Mesothelial cell of epicardium (in vitro differentiated cells): ENCODE data around the gene NAV3. TPM values are rescaled to one million over a fixed set of nuclear protein-coding genes. Genes with fewer than 3 reads are reported as not detected.

Experiments
- DNase-seq, 2 experiments: peaks; one replicate each; pipeline ENCODE4 v3.0.0; 2021; ENCODE audit warnings: low spot score in 2 of 2; ENCODE audit not compliant: unreplicated experiment in 2 of 2
- H3K27ac Mint-ChIP-seq: 2 replicates; pipeline ENCODE4 v1.8.0; 2021; ENCODE audit warnings: mixed read lengths
- H3K27me3 Mint-ChIP-seq: 2 replicates; pipeline ENCODE4 v1.8.0; 2021; ENCODE audit warnings: low read depth, mixed read lengths
- H3K36me3 Mint-ChIP-seq: 2 replicates; pipeline ENCODE4 v1.8.0; 2021; ENCODE audit warnings: mixed read lengths
- H3K4me1 Mint-ChIP-seq: 2 replicates; pipeline ENCODE4 v1.8.0; 2021; ENCODE audit warnings: mixed read lengths
- H3K4me3 Mint-ChIP-seq: 2 replicates; pipeline ENCODE4 v1.8.0; 2021; ENCODE audit warnings: mild to moderate bottlenecking, moderate library complexity, mixed read lengths
- H3K9me3 Mint-ChIP-seq: 2 replicates; pipeline ENCODE4 v1.8.0; 2021; ENCODE audit warnings: mixed read lengths
- CTCF ChIP-seq: fragments of 200-600 bp; sonication (generic); IDR thresholded peaks from one replicate; pipeline ENCODE4 v1.5.0; 2021; ENCODE audit warnings: antibody characterized with exemption; ENCODE audit not compliant: unreplicated experiment
- total RNA-seq: library from RNA; stranded (reverse); gene quantifications from 3 replicates; pipeline ENCODE4 v1.2.1, GENCODE V29; 2021

NAV3 gene
- total RNA-seq, 1 donor from 2014 or later: 28.7 TPM

- no peaks in the 10 kb centered on the region for H3K27me3 Mint-ChIP-seq
- H3K27ac Mint-ChIP-seq: no peak overlapping the region
- TF ChIP-seq CTCF: no peak
- no peak for DNase-seq
- peaks cover 25% of the 10 kb centered on the region for H3K4me1 Mint-ChIP-seq
- H3K36me3 Mint-ChIP-seq: no peaks in the 10 kb centered on the region
- H3K4me3 Mint-ChIP-seq: no peak overlapping the region
- peaks cover 6% of the 10 kb centered on the region for H3K9me3 Mint-ChIP-seq
Measured at GRCh38 chr12:77855548-77855947, 24.9 kb downstream of the NAV3 start.

- Mint-ChIP-seq H3K9me3 (no peaks in the 10 kb centered on the region), H3K27ac (peak overlapping the region; percentile 47), H3K27me3 (no peaks in the 10 kb centered on the region), H3K4me1 (peaks cover 38% of the 10 kb centered on the region), H3K4me3 (no peak overlapping the region), H3K36me3 (no peaks in the 10 kb centered on the region)
- TF ChIP-seq CTCF: no peak
- DNase-seq: no peak
Measured at GRCh38 chr12:77861317-77861716, 30.6 kb downstream of the NAV3 start.

DNA sequence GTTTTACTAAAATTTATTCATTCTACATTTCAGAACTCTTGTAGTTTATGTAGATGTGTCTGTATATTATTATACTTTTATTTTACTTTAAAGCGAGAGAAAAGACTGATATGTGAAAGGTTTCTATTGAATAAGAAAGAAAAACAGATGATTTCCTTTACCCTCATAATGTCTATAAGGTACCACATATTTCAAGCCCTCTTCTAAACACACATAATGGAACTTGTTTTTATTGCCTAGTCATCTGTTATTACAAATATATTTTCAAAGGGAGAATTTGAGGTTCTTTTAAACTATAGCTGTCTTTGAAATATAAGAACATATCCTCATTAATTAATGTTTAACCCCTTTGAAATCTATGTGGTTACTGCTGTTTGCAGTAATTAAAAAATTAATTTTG is 34.5 kb downstream of the NAV3 start:
- no peaks in the 10 kb centered on the region for H3K27me3 Mint-ChIP-seq
- H3K4me1 Mint-ChIP-seq: peaks cover 19% of the 10 kb centered on the region
- no peak for TF ChIP-seq CTCF
- H3K9me3 Mint-ChIP-seq: no peaks in the 10 kb centered on the region
- H3K27ac Mint-ChIP-seq: no peak overlapping the region
- no peaks in the 10 kb centered on the region for H3K36me3 Mint-ChIP-seq
- H3K4me3 Mint-ChIP-seq: no peak overlapping the region
- DNase-seq: no peak

DNA sequence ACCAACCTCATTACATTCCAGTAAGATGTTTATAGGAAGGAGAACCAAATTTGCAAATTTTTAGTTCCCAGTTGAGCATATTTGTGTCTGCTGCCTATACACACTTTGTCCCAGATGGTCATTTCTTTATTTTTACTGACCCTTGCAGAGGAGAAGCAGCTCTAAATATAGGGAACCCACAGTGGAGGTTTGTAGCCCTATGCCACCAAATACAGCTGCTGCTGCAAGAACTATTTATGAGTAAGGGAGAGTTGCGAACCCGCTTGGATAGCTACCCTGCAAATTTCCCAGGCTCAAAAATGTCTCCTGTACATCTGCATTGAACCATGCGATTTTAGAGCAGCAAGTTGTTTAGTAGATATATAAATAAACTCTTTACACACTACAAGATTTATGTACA is 48.2 kb downstream of the NAV3 start:
- Mint-ChIP-seq H3K4me3 (no peak overlapping the region), H3K36me3 (no peaks in the 10 kb centered on the region), H3K27ac (no peak overlapping the region), H3K27me3 (peaks cover 22% of the 10 kb centered on the region), H3K9me3 (no peaks in the 10 kb centered on the region), H3K4me1 (no peaks in the 10 kb centered on the region)
- no peak for DNase-seq
- no peak for TF ChIP-seq CTCF

- H3K4me1 Mint-ChIP-seq: no peaks in the 10 kb centered on the region
- no peak overlapping the region for H3K4me3 Mint-ChIP-seq
- no peaks in the 10 kb centered on the region for H3K9me3 Mint-ChIP-seq
- no peak for TF ChIP-seq CTCF
- no peak for DNase-seq
- H3K27me3 Mint-ChIP-seq: peaks cover 18% of the 10 kb centered on the region
- no peaks in the 10 kb centered on the region for H3K36me3 Mint-ChIP-seq
- no peak overlapping the region for H3K27ac Mint-ChIP-seq
Measured at GRCh38 chr12:77882709-77883108, 52.0 kb downstream of the NAV3 start.

GRCh38 chr12:77888611-77889010 is 57.9 kb downstream of the NAV3 start:
- Mint-ChIP-seq H3K4me3 (no peak overlapping the region), H3K27ac (no peak overlapping the region), H3K36me3 (no peaks in the 10 kb centered on the region), H3K9me3 (no peaks in the 10 kb centered on the region), H3K27me3 (peaks cover 3% of the 10 kb centered on the region), H3K4me1 (peaks cover 5% of the 10 kb centered on the region)
- TF ChIP-seq CTCF: no peak
- no peak for DNase-seq
